PFSK-1 (cell line): ENCODE data around the gene RAD51B.

Source experiments
- FOXP2 ChIP-seq: optimal IDR thresholded peaks from 2 replicates; pipeline ENCODE3; 2011; ENCODE audit warnings: borderline replicate concordance, control low read depth, inconsistent platforms; ENCODE audit not compliant: insufficient read depth; ENCODE audit errors: extremely low read length, extremely low read depth
- POLR2AphosphoS5 ChIP-seq: IDR thresholded peaks from 2 replicates; pipeline ENCODE4 v1.6.1; 2012; ENCODE audit warnings: low read depth, mild to moderate bottlenecking, control low read depth, low read length, moderate library complexity
- REST ChIP-seq, 2 experiments: IDR thresholded peaks; 2 replicates each; pipeline versions ENCODE4 v1.6.1 to v1.8.0; 2011 to 2012; ENCODE audit warnings: low read depth in 2 of 2, low read length in 2 of 2, control low read depth in 1 of 2, inconsistent platforms in 1 of 2, mild to moderate bottlenecking in 1 of 2, moderate library complexity in 1 of 2; ENCODE audit not compliant: insufficient read depth in 1 of 2
- SIN3A ChIP-seq: IDR thresholded peaks from 2 replicates; pipeline ENCODE4 v1.6.1; 2012; ENCODE audit warnings: mild to moderate bottlenecking, low read length, moderate library complexity, borderline replicate concordance; ENCODE audit not compliant: insufficient read depth
- TAF1 ChIP-seq: IDR thresholded peaks from 2 replicates; pipeline ENCODE4 v1.6.1; 2012; ENCODE audit warnings: low read length, control low read depth, borderline replicate concordance; ENCODE audit not compliant: insufficient read depth

The RAD51B gene

GRCh38 chr14:68372368-68372767 is 552.8 kb downstream of the RAD51B start:
- TF ChIP-seq FOXP2 (no peak), TAF1 (no peak), POLR2AphosphoS5 (no peak), REST (IDR thresholded peaks at IDR 0.05; ENCODE audit: insufficient read depth in 1 of 2, low read depth in 2 of 2, low read length in 2 of 2) (no peak), SIN3A (no peak)

DNA sequence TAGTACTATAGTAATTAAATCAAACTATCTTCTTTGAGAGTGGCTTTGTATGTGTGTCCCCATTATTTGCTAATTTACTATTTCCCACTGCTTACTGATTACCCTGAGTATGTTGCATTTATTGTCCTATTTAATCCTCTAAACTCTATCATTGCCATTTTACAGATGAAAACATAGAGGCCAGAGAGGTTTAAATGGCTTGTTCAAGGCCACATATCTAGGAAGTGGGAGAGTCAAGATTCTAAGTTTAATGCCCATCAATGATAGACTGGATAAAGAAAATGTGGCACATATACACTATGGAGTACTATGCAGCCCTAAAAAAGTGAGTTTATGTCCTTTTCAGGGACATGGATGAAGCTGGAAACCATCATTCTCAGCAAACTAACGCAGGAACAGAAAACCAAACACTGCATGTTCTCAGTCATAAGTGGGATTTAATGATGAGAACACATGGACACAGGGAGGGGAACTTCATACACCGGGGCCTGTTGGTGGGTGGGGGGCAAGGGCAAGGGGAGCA is 553.6 kb downstream of the RAD51B start:
- TF ChIP-seq POLR2AphosphoS5 (no peak), SIN3A (no peak), TAF1 (no peak), FOXP2 (no peak), REST (IDR thresholded peaks at IDR 0.05; ENCODE audit: insufficient read depth in 1 of 2, low read depth in 2 of 2, low read length in 2 of 2) (no peak)

GRCh38 chr14:68373847-68374444 is 554.4 kb downstream of the RAD51B start:
- TF ChIP-seq REST (IDR thresholded peaks at IDR 0.05; ENCODE audit: insufficient read depth in 1 of 2, low read depth in 2 of 2, low read length in 2 of 2), result no peak
- no peak for TF ChIP-seq FOXP2
- TF ChIP-seq POLR2AphosphoS5, result no peak
- no peak for TF ChIP-seq TAF1
- TF ChIP-seq SIN3A, result no peak

GRCh38 chr14:68374682-68375081 is 555.1 kb downstream of the RAD51B start:
- TF ChIP-seq POLR2AphosphoS5 (no peak), TAF1 (no peak), REST (IDR thresholded peaks at IDR 0.05; ENCODE audit: insufficient read depth in 1 of 2, low read depth in 2 of 2, low read length in 2 of 2) (no peak), SIN3A (no peak), FOXP2 (no peak)

- no peak for TF ChIP-seq POLR2AphosphoS5
- TF ChIP-seq SIN3A, result no peak
- no peak for TF ChIP-seq REST (IDR thresholded peaks at IDR 0.05; ENCODE audit: insufficient read depth in 1 of 2, low read depth in 2 of 2, low read length in 2 of 2)
- no peak for TF ChIP-seq TAF1
- TF ChIP-seq FOXP2, result no peak
These were observed 555.8 kb downstream of the RAD51B start for GRCh38 chr14:68375376-68375775.
